Vagina (tissue), 2 donors: ENCODE results near the gene ARID1B.

Experiments used
- CTCF ChIP-seq, 3 experiments: fragments of 450-650 bp in 2 of 3; fragments of 200-600 bp in 1 of 3; sonication (generic) in 1 of 3; IDR thresholded peaks; one replicate each; pipeline ENCODE4 v1.5.1; 2017 to 2019; ENCODE audit warnings: antibody characterized with exemption in 3 of 3, mild to moderate bottlenecking in 2 of 3, moderate library complexity in 2 of 3
- POLR2A ChIP-seq, 2 donors: fragments of 450-650 bp; IDR thresholded peaks; one replicate each; pipeline ENCODE4 v1.6.1; 2017; ENCODE audit warnings: antibody characterized with exemption in 2 of 2, mild to moderate bottlenecking in 2 of 2, moderate library complexity in 2 of 2
- POLR2AphosphoS5 ChIP-seq, 2 donors: sonication (generic); formaldehyde crosslinking; IDR thresholded peaks; one replicate each; pipeline ENCODE4 v1.9.0; 2017; ENCODE audit warnings: antibody characterized with exemption in 2 of 2, mild to moderate bottlenecking in 2 of 2, low read depth in 1 of 2; ENCODE audit not compliant: insufficient read depth in 1 of 2

- TF ChIP-seq CTCF (IDR thresholded peaks at IDR 0.05), result no peak
- TF ChIP-seq POLR2A (IDR thresholded peaks at IDR 0.05), result no peak
- TF ChIP-seq POLR2AphosphoS5 (IDR thresholded peaks at IDR 0.05; ENCODE audit: insufficient read depth in 1 of 2, low read depth in 1 of 2), result no peak
Observed at GRCh38 chr6:157126183-157127098, 349.3 kb downstream of the ARID1B start.
